Measurements from ENCODE around the gene SLC18A2.

DNA sequence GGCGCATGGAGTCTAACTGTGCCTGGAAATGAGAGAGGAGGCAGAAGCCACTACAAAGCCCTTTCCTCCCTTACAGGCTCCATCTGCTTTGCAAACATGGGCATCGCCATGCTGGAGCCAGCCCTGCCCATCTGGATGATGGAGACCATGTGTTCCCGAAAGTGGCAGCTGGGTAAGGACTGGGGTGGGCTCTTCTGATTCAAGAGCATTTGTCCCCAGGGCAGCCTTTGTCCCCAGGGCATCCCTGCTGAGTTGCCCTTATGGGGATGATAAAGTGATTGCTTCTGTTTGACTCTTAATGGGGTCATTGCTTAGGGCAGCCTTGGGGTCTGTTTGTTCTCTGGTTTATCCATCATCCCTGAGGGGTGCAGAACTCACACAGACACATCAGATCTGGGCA lies 16.8 kb downstream of the SLC18A2 start:
- TF ChIP-seq EZH2 (IDR thresholded peaks at IDR 0.05; ENCODE audit: insufficient read depth, poor library complexity, severe bottlenecking): no peak
- no peak for TF ChIP-seq EZH2phosphoT487 (IDR thresholded peaks at IDR 0.05; ENCODE audit: insufficient read depth, low read depth)
